HG03460 (cell line): ENCODE measurements around the gene TMEM134.

Experiments used
- ATAC-seq: cut with Tn5 transposase; IDR thresholded peaks from one replicate; pipeline ENCODE4 v1.9.1; 2021; ENCODE audit not compliant: unreplicated experiment

Gene TMEM134

GRCh38 chr11:67463680-67464410 is 5.2 kb downstream of the TMEM134 start:
- ATAC-seq = no peak

GRCh38 chr11:67463186-67463585 is 5.9 kb downstream of the TMEM134 start:
- no peak for ATAC-seq

GRCh38 chr11:67458266-67458665 is 10.8 kb downstream of the TMEM134 start:
- no peak for ATAC-seq

GRCh38 chr11:67457453-67457852 is 11.6 kb downstream of the TMEM134 start:
- ATAC-seq = no peak

GRCh38 chr11:67456068-67456705 is 12.9 kb downstream of the TMEM134 start:
- no peak for ATAC-seq

- no peak for ATAC-seq
These were observed 14.0 kb downstream of the TMEM134 start, which contains the start of gene CABP4 for GRCh38 chr11:67455054-67455453. Gene CABP4 (plus strand): TSS chr11:67455354. CDS start chr11:67455424, 70 bp downstream.

- ATAC-seq = no peak
These were observed 15.0 kb downstream of the TMEM134 start for GRCh38 chr11:67453816-67454732.

GRCh38 chr11:67452141-67452952 is 16.7 kb downstream of the TMEM134 start, which contains the start of gene GPR152:
Gene GPR152 (minus strand): TSS chr11:67452729. CDS start chr11:67452724, 5 bp downstream.
- ATAC-seq = no peak

GRCh38 chr11:67451658-67451976 is 17.4 kb downstream of the TMEM134 start:
- ATAC-seq = no peak

GRCh38 chr11:67450796-67451657 is 18.0 kb downstream of the TMEM134 start:
- ATAC-seq = no peak

- no peak for ATAC-seq
These were observed 19.8 kb downstream of the TMEM134 start for GRCh38 chr11:67449116-67449844.

- ATAC-seq = no peak
These were observed 20.8 kb downstream of the TMEM134 start for GRCh38 chr11:67448220-67448609.

GRCh38 chr11:67445515-67445914 is 23.5 kb downstream of the TMEM134 start:
- ATAC-seq = no peak

- no peak for ATAC-seq
These were observed 26.3 kb downstream of the TMEM134 start for GRCh38 chr11:67442504-67443404.

GRCh38 chr11:67441731-67442351 is 27.2 kb downstream of the TMEM134 start:
- ATAC-seq = no peak

- ATAC-seq = no peak
These were observed 27.9 kb downstream of the TMEM134 start for GRCh38 chr11:67441098-67441563.
